Measurements from ENCODE around the gene HEXIM1.

The HEXIM1 gene

GRCh38 chr17:45106582-45106981 is 41.7 kb upstream of the HEXIM1 start:
- no peaks in the 10 kb centered on the region for H3K27me3 ChIP-seq (ENCODE audit: insufficient read depth, low read length)
- no peaks in the 10 kb centered on the region for H3K4me1 ChIP-seq (ENCODE audit: insufficient read depth, low read length)
- no peak overlapping the region for H3K27ac ChIP-seq (ENCODE audit: low read depth, low read length)
- no peak overlapping the region for H3K9ac ChIP-seq (ENCODE audit: low read depth, low read length)
- WGBS, result 92% methylated on average over 5 of the region's 5 CpGs
- peaks cover 77% of the 10 kb centered on the region for H3K36me3 ChIP-seq (ENCODE audit: insufficient read depth, low read length)
- no peaks in the 10 kb centered on the region for H3K9me3 ChIP-seq (ENCODE audit: insufficient read depth, low read depth, low read length)
- H3K4me3 ChIP-seq (ENCODE audit: low read length), result no peak overlapping the region

DNA sequence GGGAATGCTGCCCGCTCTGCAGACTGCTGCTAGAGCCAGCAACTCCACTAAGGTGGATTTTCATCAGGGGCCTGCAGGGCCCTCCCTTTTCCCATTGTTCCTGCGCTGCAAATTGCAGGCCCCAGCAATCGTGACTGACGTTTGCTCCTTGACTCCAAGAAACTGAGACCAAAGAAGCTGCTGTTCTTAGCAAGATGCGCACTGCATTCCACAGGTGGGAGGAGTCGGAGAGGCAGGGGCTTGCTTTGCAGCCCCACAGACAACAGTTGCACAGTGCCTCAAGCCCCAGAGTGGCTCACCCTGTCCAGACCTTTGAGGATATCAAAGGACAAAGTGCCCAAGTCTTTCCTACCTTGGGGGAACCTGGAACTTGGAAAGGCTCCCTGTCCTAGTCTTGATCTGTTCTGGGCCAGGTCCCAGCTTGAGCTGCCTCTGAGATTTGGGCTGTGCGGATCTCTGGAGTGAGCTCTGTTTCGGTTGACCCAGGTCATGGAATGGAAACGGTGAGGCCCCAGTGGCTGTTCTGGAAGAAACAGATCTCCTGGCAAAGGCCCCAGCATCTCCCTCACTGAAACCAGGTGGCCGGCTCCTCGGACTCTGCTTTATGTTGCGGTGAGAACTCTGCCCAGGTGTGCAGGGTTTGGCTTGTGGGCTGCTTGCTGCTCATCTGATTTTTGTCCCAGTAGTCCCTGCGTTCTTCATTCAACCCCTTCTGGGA is 40.8 kb upstream of the HEXIM1 start:
- no peaks in the 10 kb centered on the region for H3K4me1 ChIP-seq (ENCODE audit: insufficient read depth, low read length)
- no peaks in the 10 kb centered on the region for H3K27me3 ChIP-seq (ENCODE audit: insufficient read depth, low read length)
- H3K9ac ChIP-seq (ENCODE audit: low read depth, low read length), result no peak overlapping the region
- peaks cover 69% of the 10 kb centered on the region for H3K36me3 ChIP-seq (ENCODE audit: insufficient read depth, low read length)
- H3K27ac ChIP-seq (ENCODE audit: low read depth, low read length), result no peak overlapping the region
- 95% methylated on average over 13 of the region's 13 CpGs for WGBS
- no peak overlapping the region for H3K4me3 ChIP-seq (ENCODE audit: low read length)
- no peaks in the 10 kb centered on the region for H3K9me3 ChIP-seq (ENCODE audit: insufficient read depth, low read depth, low read length)

GRCh38 chr17:45108051-45108450 is 40.2 kb upstream of the HEXIM1 start:
- H3K27ac ChIP-seq (ENCODE audit: low read depth, low read length), result no peak overlapping the region
- H3K9ac ChIP-seq (ENCODE audit: low read depth, low read length), result no peak overlapping the region
- 93% methylated on average over 9 of the region's 9 CpGs for WGBS
- H3K36me3 ChIP-seq (ENCODE audit: insufficient read depth, low read length), result peaks cover 63% of the 10 kb centered on the region
- H3K4me1 ChIP-seq (ENCODE audit: insufficient read depth, low read length), result no peaks in the 10 kb centered on the region
- no peaks in the 10 kb centered on the region for H3K9me3 ChIP-seq (ENCODE audit: insufficient read depth, low read depth, low read length)
- no peaks in the 10 kb centered on the region for H3K27me3 ChIP-seq (ENCODE audit: insufficient read depth, low read length)
- H3K4me3 ChIP-seq (ENCODE audit: low read length), result no peak overlapping the region

GRCh38 chr17:45108595-45109521 is 39.4 kb upstream of the HEXIM1 start:
- WGBS, result 93% methylated on average over 12 of the region's 12 CpGs
- no peak overlapping the region for H3K4me3 ChIP-seq (ENCODE audit: low read length)
- H3K36me3 ChIP-seq (ENCODE audit: insufficient read depth, low read length), result peaks cover 55% of the 10 kb centered on the region
- no peaks in the 10 kb centered on the region for H3K27me3 ChIP-seq (ENCODE audit: insufficient read depth, low read length)
- no peak overlapping the region for H3K9ac ChIP-seq (ENCODE audit: low read depth, low read length)
- H3K27ac ChIP-seq (ENCODE audit: low read depth, low read length), result no peak overlapping the region
- H3K4me1 ChIP-seq (ENCODE audit: insufficient read depth, low read length), result no peaks in the 10 kb centered on the region
- no peaks in the 10 kb centered on the region for H3K9me3 ChIP-seq (ENCODE audit: insufficient read depth, low read depth, low read length)

GRCh38 chr17:45110676-45111611 is 37.3 kb upstream of the HEXIM1 start:
- 89% methylated on average over 16 of the region's 16 CpGs for WGBS
- Histone ChIP-seq H3K4me3 (ENCODE audit: low read length) (no peak overlapping the region), H3K27me3 (ENCODE audit: insufficient read depth, low read length) (no peaks in the 10 kb centered on the region), H3K9ac (ENCODE audit: low read depth, low read length) (peak overlapping the region; percentile 8; the same call in 1 of the 2 replicates), H3K36me3 (ENCODE audit: insufficient read depth, low read length) (peaks cover 34% of the 10 kb centered on the region), H3K27ac (ENCODE audit: low read depth, low read length) (no peak overlapping the region; the same call in 1 of the 2 replicates), H3K9me3 (ENCODE audit: insufficient read depth, low read depth, low read length) (no peaks in the 10 kb centered on the region), H3K4me1 (ENCODE audit: insufficient read depth, low read length) (no peaks in the 10 kb centered on the region)

DNA sequence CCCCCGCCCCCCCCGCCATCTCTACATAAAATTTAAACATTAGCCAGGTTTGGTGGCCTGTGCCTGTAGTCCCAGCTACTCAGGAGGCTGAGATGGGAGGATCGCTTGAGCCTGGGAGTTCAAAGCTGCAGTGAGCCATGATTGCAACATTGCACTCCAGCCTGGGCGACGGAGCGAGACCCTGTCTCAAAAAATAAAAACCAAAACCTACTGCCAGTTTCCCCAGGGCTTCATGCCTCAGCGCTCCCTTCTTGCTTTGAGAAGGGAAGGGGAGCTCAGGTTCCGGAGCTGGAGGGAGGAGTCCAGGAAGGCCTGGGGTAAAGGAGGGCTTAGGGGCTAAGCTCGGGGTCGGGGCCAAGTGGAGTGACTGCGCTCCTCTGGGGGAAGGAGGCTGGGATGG is 36.4 kb upstream of the HEXIM1 start:
- Histone ChIP-seq H3K27ac (ENCODE audit: low read depth, low read length) (no peak overlapping the region), H3K9ac (ENCODE audit: low read depth, low read length) (no peak overlapping the region), H3K4me1 (ENCODE audit: insufficient read depth, low read length) (no peaks in the 10 kb centered on the region), H3K27me3 (ENCODE audit: insufficient read depth, low read length) (no peaks in the 10 kb centered on the region), H3K4me3 (ENCODE audit: low read length) (no peak overlapping the region), H3K9me3 (ENCODE audit: insufficient read depth, low read depth, low read length) (no peaks in the 10 kb centered on the region), H3K36me3 (ENCODE audit: insufficient read depth, low read length) (peaks cover 25% of the 10 kb centered on the region)
- WGBS, result 91% methylated on average over 11 of the region's 11 CpGs

- H3K27me3 ChIP-seq (ENCODE audit: insufficient read depth, low read length), result no peaks in the 10 kb centered on the region
- WGBS, result 92% methylated on average over 23 of the region's 23 CpGs
- H3K36me3 ChIP-seq (ENCODE audit: insufficient read depth, low read length), result peaks cover 15% of the 10 kb centered on the region
- no peak overlapping the region for H3K27ac ChIP-seq (ENCODE audit: low read depth, low read length)
- H3K4me3 ChIP-seq (ENCODE audit: low read length), result no peak overlapping the region
- H3K9ac ChIP-seq (ENCODE audit: low read depth, low read length), result no peak overlapping the region
- no peaks in the 10 kb centered on the region for H3K9me3 ChIP-seq (ENCODE audit: insufficient read depth, low read depth, low read length)
- H3K4me1 ChIP-seq (ENCODE audit: insufficient read depth, low read length), result no peaks in the 10 kb centered on the region
Observed at GRCh38 chr17:45112559-45113423, 35.5 kb upstream of the HEXIM1 start.

- no peak overlapping the region for H3K9ac ChIP-seq (ENCODE audit: low read depth, low read length)
- H3K36me3 ChIP-seq (ENCODE audit: insufficient read depth, low read length), result peaks cover 9% of the 10 kb centered on the region
- no peaks in the 10 kb centered on the region for H3K9me3 ChIP-seq (ENCODE audit: insufficient read depth, low read depth, low read length)
- no peaks in the 10 kb centered on the region for H3K4me1 ChIP-seq (ENCODE audit: insufficient read depth, low read length)
- H3K4me3 ChIP-seq (ENCODE audit: low read length), result no peak overlapping the region
- WGBS, result 92% methylated on average over 9 of the region's 9 CpGs
- H3K27ac ChIP-seq (ENCODE audit: low read depth, low read length), result no peak overlapping the region
- no peaks in the 10 kb centered on the region for H3K27me3 ChIP-seq (ENCODE audit: insufficient read depth, low read length)
Observed at GRCh38 chr17:45113424-45113754, 34.9 kb upstream of the HEXIM1 start.

DNA sequence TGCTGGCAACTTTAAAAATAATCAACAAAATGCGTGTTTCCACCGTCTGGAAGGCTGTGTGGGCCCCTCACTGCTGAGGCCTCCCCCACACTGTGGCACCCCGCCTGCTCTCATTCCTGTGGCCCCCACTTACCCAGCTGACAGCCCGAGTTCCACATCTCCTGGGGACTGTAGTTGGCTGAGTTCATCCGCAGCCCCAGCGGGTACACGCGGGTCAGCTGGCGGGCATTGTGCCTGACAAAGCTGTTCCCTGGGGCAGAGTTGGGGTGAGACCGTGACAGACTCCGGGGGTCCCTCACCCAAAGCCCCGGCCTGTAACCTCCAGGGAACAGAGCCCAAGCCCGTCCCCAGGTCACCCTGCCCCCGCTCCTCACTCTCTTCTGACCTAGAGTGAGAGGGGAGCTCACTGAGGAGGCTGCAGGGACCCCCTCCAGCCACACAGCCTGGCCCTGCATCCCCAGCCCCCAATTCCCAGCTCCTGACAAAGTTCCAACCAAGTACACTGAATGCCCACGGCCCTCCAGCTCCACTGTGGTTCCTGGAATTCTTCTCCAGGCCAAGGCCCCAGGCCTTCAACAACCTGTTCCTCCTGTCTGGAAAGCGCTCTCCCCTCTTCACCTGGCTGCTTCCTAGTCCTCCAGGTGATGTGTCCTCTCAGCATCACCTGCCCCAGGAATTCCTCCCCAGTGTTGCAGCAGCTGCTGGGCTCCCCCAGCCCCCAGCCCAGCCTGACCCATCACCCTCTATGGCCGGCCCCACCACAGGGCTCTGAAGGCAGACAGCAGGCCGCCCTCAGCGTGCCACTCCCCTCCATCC is 34.0 kb upstream of the HEXIM1 start:
- 90% methylated on average over 19 of the region's 19 CpGs for WGBS
- no peak overlapping the region for H3K27ac ChIP-seq (ENCODE audit: low read depth, low read length)

More for the DNA sequence above, 34.0 kb upstream of the HEXIM1 start:
- H3K27me3 ChIP-seq (ENCODE audit: insufficient read depth, low read length), result no peaks in the 10 kb centered on the region
- no peak overlapping the region for H3K4me3 ChIP-seq (ENCODE audit: low read length)
- no peaks in the 10 kb centered on the region for H3K4me1 ChIP-seq (ENCODE audit: insufficient read depth, low read length)
- H3K9me3 ChIP-seq (ENCODE audit: insufficient read depth, low read depth, low read length), result no peaks in the 10 kb centered on the region
- no peak overlapping the region for H3K9ac ChIP-seq (ENCODE audit: low read depth, low read length)
- H3K36me3 ChIP-seq (ENCODE audit: insufficient read depth, low read length), result no peaks in the 10 kb centered on the region
